Dermis blood vessel endothelial cell (primary cell): Measurements from ENCODE around the gene TRPV5. TPM values are rescaled to one million over a fixed set of nuclear protein-coding genes. Genes with fewer than 3 reads are reported as not detected.

Source experiments
- DNase-seq: peaks from one replicate; pipeline ENCODE4 v3.0.0; 2010
- total RNA-seq: library from RNA; depleted of rRNA; stranded (reverse); fragments of >200 nt; gene quantifications from 2 replicates; pipeline ENCODE4 v1.2.3, GENCODE V29; 2014

TRPV5 gene
- total RNA-seq, 1 donor from 2014 or later: not detected

- no peak for DNase-seq
Observed at GRCh38 chr7:142870147-142870559, 63.4 kb downstream of the TRPV5 start.

DNA sequence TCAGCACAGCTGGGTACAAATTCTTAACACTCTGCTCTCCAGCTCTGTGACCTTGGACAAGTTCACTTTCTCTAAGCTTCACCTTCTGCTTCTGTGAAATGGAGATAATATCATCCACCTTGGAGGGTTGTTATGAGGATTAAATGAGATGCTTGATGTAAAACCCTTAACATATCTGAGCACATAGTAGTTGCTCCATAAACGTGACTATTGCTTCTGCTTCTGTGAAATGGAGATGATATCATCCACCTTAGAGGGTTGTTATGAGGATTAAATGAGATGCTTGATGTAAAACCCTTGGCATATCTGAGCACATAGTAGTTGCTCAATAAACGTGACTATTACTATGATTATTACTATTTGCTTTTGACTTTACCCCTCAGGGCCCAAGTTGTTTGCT, 64.1 kb downstream of the TRPV5 start:
- DNase-seq: no peak

DNA sequence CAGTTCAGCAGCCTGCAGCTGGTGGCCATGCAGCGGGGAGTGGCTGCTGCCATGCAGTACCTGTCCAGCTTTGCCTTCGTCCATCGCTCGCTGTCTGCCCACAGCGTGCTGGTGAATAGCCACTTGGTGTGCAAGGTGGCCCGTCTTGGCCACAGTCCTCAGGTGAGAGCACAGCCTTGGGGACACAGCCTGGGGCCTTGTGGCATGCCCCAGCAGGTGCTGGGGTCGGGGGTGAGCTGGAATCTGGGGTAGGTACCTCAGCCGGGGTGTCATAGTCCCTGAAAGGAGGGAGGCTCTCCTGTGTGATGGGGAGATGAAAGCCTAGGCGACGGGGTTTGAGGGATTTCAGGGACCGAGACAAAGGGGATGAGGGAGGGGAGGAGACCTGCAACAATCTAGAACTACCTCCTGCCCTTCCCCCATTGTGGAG, 64.5 kb downstream of the TRPV5 start:
- no peak for DNase-seq

- DNase-seq: no peak
Observed at GRCh38 chr7:142868188-142868985, 65.2 kb downstream of the TRPV5 start.

DNA sequence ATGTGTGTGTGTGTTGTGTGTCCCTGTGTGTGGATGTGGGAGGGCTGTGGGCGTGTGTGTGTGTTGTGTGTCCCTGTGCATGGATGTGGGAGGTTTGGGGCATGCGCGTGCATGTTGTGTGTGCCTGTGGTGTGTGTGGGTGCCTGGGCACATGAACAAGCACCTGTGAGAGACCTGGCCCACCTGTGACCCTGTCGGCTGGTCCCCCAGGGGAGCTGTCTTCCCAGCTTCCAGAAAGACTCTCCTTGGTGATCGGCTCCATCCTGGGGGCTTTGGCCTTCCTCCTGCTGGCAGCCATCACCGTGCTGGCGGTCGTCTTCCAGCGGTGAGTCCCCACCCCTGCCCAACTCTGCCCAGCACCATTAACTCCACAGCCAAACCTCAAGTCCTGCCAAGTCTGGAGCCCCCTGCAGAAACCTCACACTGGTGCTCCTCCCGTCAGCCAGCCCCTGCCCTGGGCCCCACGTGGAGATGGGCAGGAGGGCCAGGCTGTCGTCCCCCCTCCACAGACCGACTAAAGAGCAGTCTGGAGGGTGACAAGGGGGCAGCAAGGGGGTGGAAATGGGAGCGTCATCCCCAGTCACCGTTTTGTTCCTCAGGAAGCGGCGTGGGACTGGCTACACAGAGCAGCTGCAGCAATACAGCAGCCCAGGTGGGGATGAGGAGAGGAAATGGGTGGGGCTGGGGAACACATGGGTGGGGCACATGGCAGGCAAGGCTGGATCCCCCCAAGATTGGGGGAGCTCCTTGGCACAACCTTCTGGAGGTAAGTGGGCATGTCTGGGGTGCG, 66.0 kb downstream of the TRPV5 start:
- DNase-seq: no peak

GRCh38 chr7:142867097-142867378, 66.5 kb downstream of the TRPV5 start:
- no peak for DNase-seq

- DNase-seq: peak; percentile 55
Observed at GRCh38 chr7:142866361-142867096, 67.0 kb downstream of the TRPV5 start.

DNA sequence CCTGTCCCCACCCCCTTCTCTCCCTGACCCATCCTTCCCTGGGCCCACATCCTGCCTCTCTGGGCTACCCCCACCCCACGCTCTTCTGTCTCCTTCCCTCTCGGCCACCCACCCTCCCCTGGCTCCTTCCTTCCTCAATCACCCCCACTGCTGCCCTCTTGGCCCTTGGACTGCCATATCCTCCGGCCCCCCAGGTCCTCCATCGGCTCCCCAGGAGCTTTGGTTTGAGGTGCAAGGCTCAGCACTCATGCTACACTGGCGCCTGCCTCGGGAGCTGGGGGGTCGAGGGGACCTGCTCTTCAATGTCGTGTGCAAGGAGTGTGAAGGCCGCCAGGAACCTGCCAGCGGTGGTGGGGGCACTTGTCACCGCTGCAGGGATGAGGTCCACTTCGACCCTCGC, 67.8 kb downstream of the TRPV5 start:
- DNase-seq: no peak

DNA sequence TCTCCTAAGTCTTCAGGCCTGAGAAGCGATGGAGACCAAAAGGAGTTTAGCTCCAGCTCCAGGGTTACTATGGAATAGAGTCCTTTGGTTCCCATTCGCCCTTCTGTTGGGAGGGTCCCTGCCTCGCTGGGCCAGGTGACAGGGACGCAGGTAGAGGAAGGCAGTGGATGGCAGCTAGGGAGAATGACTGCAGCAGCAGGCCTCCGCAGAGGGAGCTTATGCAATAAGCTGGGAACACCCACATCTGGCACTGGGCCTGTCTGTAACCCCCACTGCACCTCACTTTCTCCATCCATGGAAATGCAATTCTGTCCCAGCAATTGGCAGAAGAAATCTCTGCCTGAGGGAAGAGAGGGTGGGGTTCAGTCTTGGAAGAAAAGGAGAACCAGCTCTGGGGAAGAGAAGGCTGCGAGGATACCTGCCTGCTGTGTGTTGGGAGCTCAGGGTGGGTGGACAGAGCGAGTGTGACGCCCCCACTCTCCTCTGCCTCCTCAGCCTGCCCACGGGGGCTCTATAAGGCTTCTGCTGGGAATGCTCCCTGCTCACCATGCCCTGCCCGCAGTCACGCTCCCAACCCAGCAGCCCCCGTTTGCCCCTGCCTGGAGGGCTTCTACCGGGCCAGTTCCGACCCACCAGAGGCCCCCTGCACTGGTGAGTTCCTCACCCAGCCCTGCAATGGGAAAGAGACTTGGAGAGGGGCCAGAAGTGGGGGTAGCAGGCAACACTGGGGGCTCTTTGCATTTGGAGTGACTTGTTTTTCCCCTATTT, 68.4 kb downstream of the TRPV5 start:
- no peak for DNase-seq

DNA sequence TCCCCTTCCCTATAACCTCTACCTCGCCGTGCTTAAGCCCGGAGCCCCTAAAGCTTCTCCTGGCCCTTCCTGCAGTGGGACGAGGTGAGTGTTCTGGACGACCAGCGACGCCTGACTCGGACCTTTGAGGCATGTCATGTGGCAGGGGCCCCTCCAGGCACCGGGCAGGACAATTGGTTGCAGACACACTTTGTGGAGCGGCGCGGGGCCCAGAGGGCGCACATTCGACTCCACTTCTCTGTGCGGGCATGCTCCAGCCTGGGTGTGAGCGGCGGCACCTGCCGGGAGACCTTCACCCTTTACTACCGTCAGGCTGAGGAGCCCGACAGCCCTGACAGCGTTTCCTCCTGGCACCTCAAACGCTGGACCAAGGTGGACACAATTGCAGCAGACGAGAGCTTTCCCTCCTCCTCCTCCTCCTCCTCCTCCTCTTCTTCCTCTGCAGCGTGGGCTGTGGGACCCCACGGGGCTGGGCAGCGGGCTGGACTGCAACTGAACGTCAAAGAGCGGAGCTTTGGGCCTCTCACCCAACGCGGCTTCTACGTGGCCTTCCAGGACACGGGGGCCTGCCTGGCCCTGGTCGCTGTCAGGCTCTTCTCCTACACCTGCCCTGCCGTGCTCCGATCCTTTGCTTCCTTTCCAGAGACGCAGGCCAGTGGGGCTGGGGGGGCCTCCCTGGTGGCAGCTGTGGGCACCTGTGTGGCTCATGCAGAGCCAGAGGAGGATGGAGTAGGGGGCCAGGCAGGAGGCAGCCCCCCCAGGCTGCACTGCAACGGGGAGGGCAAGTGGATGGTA, 69.5 kb downstream of the TRPV5 start:
- DNase-seq: no peak

- DNase-seq: no peak
Observed at GRCh38 chr7:142862786-142863400, 70.7 kb downstream of the TRPV5 start.

DNA sequence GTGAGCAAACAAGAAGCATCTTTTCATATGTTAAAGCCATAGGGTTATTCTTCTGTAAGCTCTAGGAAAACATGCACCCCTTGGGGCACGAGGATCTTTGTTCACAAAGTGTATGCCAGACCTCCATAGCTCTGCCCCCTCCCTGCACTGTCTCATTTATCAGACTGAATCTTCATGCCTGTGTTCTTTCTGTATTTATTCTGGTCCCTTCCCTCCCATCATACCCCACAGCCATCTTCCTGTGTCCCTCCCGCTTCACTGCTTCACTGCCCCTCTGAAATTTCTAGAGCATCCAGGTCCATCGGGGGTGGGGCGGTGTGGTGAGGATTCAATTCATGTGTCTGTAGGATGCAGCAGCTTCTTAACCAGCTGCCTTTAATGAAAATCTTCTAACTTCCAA, 71.2 kb downstream of the TRPV5 start:
- DNase-seq: no peak

GRCh38 chr7:142860968-142861367, 72.6 kb downstream of the TRPV5 start:
- no peak for DNase-seq

- no peak for DNase-seq
Observed at GRCh38 chr7:142859829-142860228, 73.7 kb downstream of the TRPV5 start.

DNA sequence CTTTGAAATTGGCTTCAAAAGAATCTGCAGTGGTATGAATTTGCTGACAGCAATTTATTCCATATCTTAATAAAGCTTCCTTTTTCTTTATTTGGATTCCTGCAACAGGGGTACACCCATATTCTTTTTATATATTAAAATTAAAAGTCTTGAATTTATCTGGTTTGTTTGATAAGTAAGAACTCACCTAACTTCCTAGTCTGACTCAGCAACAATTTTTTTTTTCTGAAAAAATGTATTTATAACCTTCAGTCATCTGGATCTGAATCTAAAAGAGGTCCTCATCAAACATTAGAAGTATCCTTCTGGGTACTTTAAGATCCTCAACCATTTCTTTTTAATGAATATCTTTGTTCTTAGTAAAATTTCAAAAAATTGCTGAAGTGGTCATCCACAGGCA, 74.1 kb downstream of the TRPV5 start:
- DNase-seq: no peak

Other genes starting within 250 kb of the TRPV5 start
- not detected in 2 replicates for gene PRSS1, start 184.3 kb downstream of the TRPV5 start, total RNA-seq
- gene PRSS2, start 162.8 kb downstream of the TRPV5 start, total RNA-seq: not detected in 2 replicates
- under 0.01 and 0.09 TPM in 2 replicates for gene EPHB6, start 78.7 kb downstream of the TRPV5 start, total RNA-seq
- gene TRPV6, start 48.0 kb downstream of the TRPV5 start, total RNA-seq: not detected in 2 replicates
- not detected in 2 replicates for gene LLCFC1, start 5.7 kb upstream of the TRPV5 start, total RNA-seq
- gene KEL, start 28.6 kb upstream of the TRPV5 start, total RNA-seq: not detected in 2 replicates
- gene OR9A2, start 93.4 kb upstream of the TRPV5 start, total RNA-seq: not detected in 2 replicates
- gene OR6V1, start 118.6 kb upstream of the TRPV5 start, total RNA-seq: not detected in 2 replicates
- gene PIP, start 198.3 kb upstream of the TRPV5 start, total RNA-seq: not detected in 2 replicates
- not detected in 2 replicates for gene TAS2R39, start 249.7 kb upstream of the TRPV5 start, total RNA-seq